ENCODE data around the gene ITPRID1. TPM values are rescaled to one million over a fixed set of nuclear protein-coding genes. Genes with fewer than 3 reads are reported as not detected.
"Not testable (repeated sequence)": the region's sequence is repeated elsewhere in the genome, so short reads cannot be mapped to it uniquely, and the experiment has no call there.

Gene ITPRID1
- total RNA-seq, 1 donor from 2014 or later: not detected

GRCh38 chr7:31508823-31509222, 5.1 kb upstream of the ITPRID1 start:
- intact Hi-C loops (cut with DNase I): no loop called here

GRCh38 chr7:31512166-31512565, 1.7 kb upstream of the ITPRID1 start:
- DNase-seq (ENCODE audit: low spot score): no peak
- intact Hi-C loops (cut with DNase I): no loop called here

More at GRCh38 chr7:31508823-31509222, 5.1 kb upstream of the ITPRID1 start:
- DNase-seq (ENCODE audit: low spot score): no peak

GRCh38 chr7:31516680-31517502, 3.0 kb downstream of the ITPRID1 start:
- intact Hi-C loops (cut with DNase I): no loop called here
- DNase-seq (ENCODE audit: low spot score): no peak

GRCh38 chr7:31517513-31517912, 3.6 kb downstream of the ITPRID1 start:
- no peak for DNase-seq (ENCODE audit: low spot score)

GRCh38 chr7:31518766-31519165, 4.9 kb downstream of the ITPRID1 start:
- intact Hi-C loops (cut with DNase I): no loop called here
- DNase-seq (ENCODE audit: low spot score): no peak

More at GRCh38 chr7:31517513-31517912, 3.6 kb downstream of the ITPRID1 start:
- intact Hi-C loops (cut with DNase I): no loop called here

GRCh38 chr7:31521336-31522010, 7.6 kb downstream of the ITPRID1 start:
- intact Hi-C loops (cut with DNase I): no loop called here
- no peak for DNase-seq (ENCODE audit: low spot score)

GRCh38 chr7:31526864-31527263, 13.0 kb downstream of the ITPRID1 start:
- DNase-seq (ENCODE audit: low spot score): no peak
- intact Hi-C loops (cut with DNase I): no loop called here

GRCh38 chr7:31529103-31529502, 15.2 kb downstream of the ITPRID1 start:
- intact Hi-C loops (cut with DNase I): no loop called here

GRCh38 chr7:31540651-31541185, 26.8 kb downstream of the ITPRID1 start:
- DNase-seq (ENCODE audit: low spot score); intact Hi-C loops (cut with DNase I): not testable (repeated sequence)

More at GRCh38 chr7:31529103-31529502, 15.2 kb downstream of the ITPRID1 start:
- no peak for DNase-seq (ENCODE audit: low spot score)

- intact Hi-C loops (cut with DNase I): no loop called here
- no peak for DNase-seq (ENCODE audit: low spot score)
These were observed 31.7 kb downstream of the ITPRID1 start for GRCh38 chr7:31545549-31545948.

- intact Hi-C loops (cut with DNase I): no loop called here
- no peak for DNase-seq (ENCODE audit: low spot score)
These were observed 35.7 kb downstream of the ITPRID1 start for GRCh38 chr7:31549611-31550010.

GRCh38 chr7:31550432-31550831, 36.5 kb downstream of the ITPRID1 start:
- DNase-seq (ENCODE audit: low spot score): no peak

GRCh38 chr7:31553661-31554081, 39.8 kb downstream of the ITPRID1 start:
- DNase-seq (ENCODE audit: low spot score): no peak
- intact Hi-C loops (cut with DNase I): no loop called here

More at GRCh38 chr7:31550432-31550831, 36.5 kb downstream of the ITPRID1 start:
- intact Hi-C loops (cut with DNase I): no loop called here

- intact Hi-C loops (cut with DNase I): no loop called here
- DNase-seq (ENCODE audit: low spot score): no peak
These were observed 48.1 kb downstream of the ITPRID1 start for GRCh38 chr7:31562002-31562401.

- DNase-seq (ENCODE audit: low spot score): no peak
- intact Hi-C loops (cut with DNase I): no loop called here
These were observed 49.6 kb downstream of the ITPRID1 start for GRCh38 chr7:31563522-31563921.

- no peak for DNase-seq (ENCODE audit: low spot score)
- intact Hi-C loops (cut with DNase I): no loop called here
These were observed 50.1 kb downstream of the ITPRID1 start for GRCh38 chr7:31563951-31564350.

GRCh38 chr7:31564661-31565060, 50.8 kb downstream of the ITPRID1 start:
- intact Hi-C loops (cut with DNase I): no loop called here
- DNase-seq (ENCODE audit: low spot score): no peak

GRCh38 chr7:31569528-31569927, 55.6 kb downstream of the ITPRID1 start:
- DNase-seq (ENCODE audit: low spot score): no peak

GRCh38 chr7:31583526-31583925, 69.6 kb downstream of the ITPRID1 start:
- no peak for DNase-seq (ENCODE audit: low spot score)
- intact Hi-C loops (cut with DNase I): no loop called here

More at GRCh38 chr7:31569528-31569927, 55.6 kb downstream of the ITPRID1 start:
- intact Hi-C loops (cut with DNase I): no loop called here

- no peak for DNase-seq (ENCODE audit: low spot score)
- intact Hi-C loops (cut with DNase I): no loop called here
These were observed 70.1 kb downstream of the ITPRID1 start for GRCh38 chr7:31583942-31584341.

Data from cardiac septum (tissue), 1 donor.